ENCODE measurements around the gene TPST1.

DNA sequence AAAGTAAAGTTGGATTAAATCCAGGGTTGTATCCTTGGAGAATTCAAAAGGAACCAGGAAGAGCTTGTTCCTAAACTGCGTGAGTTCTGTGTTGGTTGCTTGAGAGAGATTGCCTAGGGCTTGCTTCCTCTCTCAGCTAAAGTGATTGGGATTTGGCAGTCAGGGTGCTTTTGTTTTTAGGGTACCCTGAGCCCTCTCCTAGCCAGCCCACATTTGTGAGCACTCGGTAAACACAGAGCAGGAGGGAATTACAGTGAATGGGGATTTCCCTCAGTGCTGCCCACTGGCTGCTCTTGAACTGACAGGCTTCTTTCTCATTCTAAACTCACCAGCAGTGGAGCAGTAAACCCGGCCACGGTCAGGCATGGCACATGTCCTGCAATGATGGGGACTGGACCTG lies 146.9 kb downstream of the TPST1 start:
- no peak for TF ChIP-seq POLR2A (IDR thresholded peaks at IDR 0.05)
- TF ChIP-seq, protein P1, sequence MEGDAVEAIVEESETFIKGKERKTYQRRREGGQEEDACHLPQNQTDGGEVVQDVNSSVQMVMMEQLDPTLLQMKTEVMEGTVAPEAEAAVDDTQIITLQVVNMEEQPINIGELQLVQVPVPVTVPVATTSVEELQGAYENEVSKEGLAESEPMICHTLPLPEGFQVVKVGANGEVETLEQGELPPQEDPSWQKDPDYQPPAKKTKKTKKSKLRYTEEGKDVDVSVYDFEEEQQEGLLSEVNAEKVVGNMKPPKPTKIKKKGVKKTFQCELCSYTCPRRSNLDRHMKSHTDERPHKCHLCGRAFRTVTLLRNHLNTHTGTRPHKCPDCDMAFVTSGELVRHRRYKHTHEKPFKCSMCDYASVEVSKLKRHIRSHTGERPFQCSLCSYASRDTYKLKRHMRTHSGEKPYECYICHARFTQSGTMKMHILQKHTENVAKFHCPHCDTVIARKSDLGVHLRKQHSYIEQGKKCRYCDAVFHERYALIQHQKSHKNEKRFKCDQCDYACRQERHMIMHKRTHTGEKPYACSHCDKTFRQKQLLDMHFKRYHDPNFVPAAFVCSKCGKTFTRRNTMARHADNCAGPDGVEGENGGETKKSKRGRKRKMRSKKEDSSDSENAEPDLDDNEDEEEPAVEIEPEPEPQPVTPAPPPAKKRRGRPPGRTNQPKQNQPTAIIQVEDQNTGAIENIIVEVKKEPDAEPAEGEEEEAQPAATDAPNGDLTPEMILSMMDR (IDR thresholded peaks at IDR 0.05): no peak
- no peak for TF ChIP-seq EP300 (IDR thresholded peaks at IDR 0.05)
